Endothelial cell (in vitro differentiated cells): ENCODE measurements around the gene SCD5. TPM values are rescaled to one million over a fixed set of nuclear protein-coding genes. Genes with fewer than 3 reads are reported as not detected.

ENCODE experiments used
- DNase-seq: peaks from one replicate; pipeline ENCODE4 v3.0.0; 2021; ENCODE audit warnings: low spot score
- H3K27ac Mint-ChIP-seq: one replicate; pipeline ENCODE4 v1.8.0; 2021; ENCODE audit warnings: mixed read lengths, inconsistent platforms; ENCODE audit not compliant: unreplicated experiment
- H3K27me3 Mint-ChIP-seq: one replicate; pipeline ENCODE4 v1.8.0; 2021; ENCODE audit warnings: mild to moderate bottlenecking, moderate library complexity, mixed read lengths, inconsistent platforms; ENCODE audit not compliant: unreplicated experiment
- H3K36me3 Mint-ChIP-seq: one replicate; pipeline ENCODE4 v1.8.0; 2021; ENCODE audit warnings: mild to moderate bottlenecking, low read depth, mixed read lengths, inconsistent platforms; ENCODE audit not compliant: unreplicated experiment
- H3K4me1 Mint-ChIP-seq: one replicate; pipeline ENCODE4 v1.8.0; 2021; ENCODE audit warnings: mild to moderate bottlenecking, mixed read lengths, inconsistent platforms; ENCODE audit not compliant: unreplicated experiment
- H3K4me3 Mint-ChIP-seq: one replicate; pipeline ENCODE4 v1.8.0; 2021; ENCODE audit warnings: mild to moderate bottlenecking, mixed read lengths, inconsistent platforms; ENCODE audit not compliant: unreplicated experiment
- H3K9me3 Mint-ChIP-seq: one replicate; pipeline ENCODE4 v1.8.0; 2021; ENCODE audit warnings: mixed read lengths, inconsistent platforms; ENCODE audit not compliant: unreplicated experiment
- CTCF ChIP-seq: fragments of 200-600 bp; sonication (generic); IDR thresholded peaks from one replicate; pipeline ENCODE4 v1.5.0; 2021; ENCODE audit warnings: antibody characterized with exemption; ENCODE audit not compliant: unreplicated experiment
- total RNA-seq: library from RNA; stranded (reverse); fragmentation: NEBNext Ultra II Directional; extraction: Animal tissue kit (Norgen Biotek cat#: 25700); gene quantifications from one replicate; pipeline ENCODE4 v1.2.1, GENCODE V29; 2021; ENCODE audit not compliant: unreplicated experiment

The SCD5 gene
- total RNA-seq, 1 donor from 2014 or later: 0.38 TPM

- Mint-ChIP-seq H3K27ac (no peak overlapping the region), H3K4me1 (peaks cover 8% of the 10 kb centered on the region), H3K4me3 (no peak overlapping the region), H3K9me3 (no peaks in the 10 kb centered on the region), H3K36me3 (no peaks in the 10 kb centered on the region), H3K27me3 (peaks cover 2% of the 10 kb centered on the region)
- TF ChIP-seq CTCF: no peak
- no peak for DNase-seq
Observed at GRCh38 chr4:82712561-82712960, 86.0 kb downstream of the SCD5 start.

DNA sequence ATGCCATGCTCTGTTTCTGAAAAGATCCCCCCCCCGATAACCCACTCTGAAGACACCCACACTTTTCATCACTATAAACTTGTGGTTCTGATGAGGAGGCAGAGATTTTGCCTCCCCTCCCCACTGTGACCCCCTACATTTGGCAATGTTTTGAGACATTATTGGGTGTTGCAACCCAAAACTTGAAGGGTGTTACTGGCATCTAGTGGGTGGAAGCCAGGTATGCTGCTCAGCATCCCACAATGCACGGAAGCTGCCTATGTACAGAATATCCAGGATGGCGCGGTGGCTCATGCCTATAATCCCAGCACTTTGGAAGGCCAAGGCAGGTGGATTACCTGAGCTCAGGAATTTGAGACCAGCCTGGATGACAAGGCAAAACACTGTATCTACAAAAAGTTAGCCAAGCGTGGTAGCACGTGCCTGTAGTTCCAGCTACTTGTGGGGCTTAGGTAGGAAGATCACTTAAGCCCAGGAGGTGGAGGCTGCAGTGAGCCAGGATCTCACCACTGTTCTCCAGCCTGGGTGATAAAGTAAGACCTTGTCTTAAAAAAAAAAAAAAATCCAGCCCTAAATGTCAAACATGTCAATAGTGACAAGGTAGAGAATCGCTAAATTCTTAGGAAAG, 87.3 kb downstream of the SCD5 start:
- Mint-ChIP-seq H3K9me3 (no peaks in the 10 kb centered on the region), H3K27me3 (peaks cover 2% of the 10 kb centered on the region), H3K4me1 (peaks cover 8% of the 10 kb centered on the region), H3K4me3 (no peak overlapping the region), H3K27ac (no peak overlapping the region), H3K36me3 (no peaks in the 10 kb centered on the region)
- DNase-seq: no peak
- TF ChIP-seq CTCF: no peak

- no peaks in the 10 kb centered on the region for H3K36me3 Mint-ChIP-seq
- no peak for DNase-seq
- no peak overlapping the region for H3K27ac Mint-ChIP-seq
- TF ChIP-seq CTCF: no peak
- H3K27me3 Mint-ChIP-seq: peaks cover 2% of the 10 kb centered on the region
- H3K9me3 Mint-ChIP-seq: no peaks in the 10 kb centered on the region
- H3K4me3 Mint-ChIP-seq: no peak overlapping the region
- no peaks in the 10 kb centered on the region for H3K4me1 Mint-ChIP-seq
Observed at GRCh38 chr4:82710197-82710929, 88.2 kb downstream of the SCD5 start.

DNA sequence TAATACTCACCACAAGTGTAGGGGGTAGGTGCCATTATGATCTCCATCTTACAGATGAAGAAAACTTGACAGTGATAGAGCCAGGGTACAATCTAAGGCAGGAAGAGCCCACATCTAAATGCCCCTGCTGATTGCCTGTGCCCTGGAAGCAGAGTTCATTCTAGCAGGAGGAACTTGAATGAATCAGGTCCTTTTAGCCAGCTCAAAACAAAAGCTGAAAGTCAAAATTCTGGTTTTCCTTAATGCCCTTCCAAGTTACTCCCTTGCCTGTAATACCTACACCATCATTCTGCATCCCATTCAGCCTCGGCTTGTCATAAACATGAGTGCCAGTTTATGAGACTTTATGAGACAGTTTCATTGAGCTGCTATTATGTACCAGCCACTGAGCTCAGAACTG, 89.6 kb downstream of the SCD5 start:
- H3K4me3 Mint-ChIP-seq: no peak overlapping the region
- no peak overlapping the region for H3K27ac Mint-ChIP-seq
- H3K4me1 Mint-ChIP-seq: no peaks in the 10 kb centered on the region
- no peaks in the 10 kb centered on the region for H3K36me3 Mint-ChIP-seq
- no peak for TF ChIP-seq CTCF
- peaks cover 2% of the 10 kb centered on the region for H3K27me3 Mint-ChIP-seq
- no peak for DNase-seq
- no peaks in the 10 kb centered on the region for H3K9me3 Mint-ChIP-seq

- no peak for TF ChIP-seq CTCF
- Mint-ChIP-seq H3K4me3 (no peak overlapping the region), H3K9me3 (no peaks in the 10 kb centered on the region), H3K4me1 (no peaks in the 10 kb centered on the region), H3K27me3 (no peaks in the 10 kb centered on the region), H3K27ac (no peak overlapping the region), H3K36me3 (no peaks in the 10 kb centered on the region)
- no peak for DNase-seq
Observed at GRCh38 chr4:82706349-82707000, 92.1 kb downstream of the SCD5 start.
